ENCODE data around the gene AMBP.

AMBP gene

GRCh38 chr9:114112778-114113584 lies 34.9 kb upstream of the AMBP start:
- no peak for DNase-seq

DNA sequence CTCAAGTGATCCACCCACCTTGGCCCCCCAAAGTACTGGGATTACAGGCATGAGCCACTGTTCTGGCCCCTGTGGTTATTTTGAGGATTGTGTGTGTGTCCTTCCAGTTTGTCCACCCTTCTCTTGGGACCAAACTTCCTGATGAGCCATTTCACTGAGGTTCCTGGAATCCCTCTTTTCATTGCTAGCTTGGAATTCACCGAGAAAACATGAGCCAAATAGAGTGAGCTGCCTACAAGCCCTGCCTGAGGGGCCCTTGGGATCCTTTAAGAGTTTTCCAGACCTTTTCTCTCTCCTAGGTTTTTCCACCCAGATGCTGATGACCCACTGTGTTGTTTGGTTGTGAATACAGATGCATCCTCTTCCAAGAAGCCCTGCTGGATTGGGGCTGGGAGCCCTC lies 34.2 kb upstream of the AMBP start:
- no peak for DNase-seq

- DNase-seq = no peak
These were observed 32.1 kb upstream of the AMBP start for GRCh38 chr9:114110180-114110579.

DNA sequence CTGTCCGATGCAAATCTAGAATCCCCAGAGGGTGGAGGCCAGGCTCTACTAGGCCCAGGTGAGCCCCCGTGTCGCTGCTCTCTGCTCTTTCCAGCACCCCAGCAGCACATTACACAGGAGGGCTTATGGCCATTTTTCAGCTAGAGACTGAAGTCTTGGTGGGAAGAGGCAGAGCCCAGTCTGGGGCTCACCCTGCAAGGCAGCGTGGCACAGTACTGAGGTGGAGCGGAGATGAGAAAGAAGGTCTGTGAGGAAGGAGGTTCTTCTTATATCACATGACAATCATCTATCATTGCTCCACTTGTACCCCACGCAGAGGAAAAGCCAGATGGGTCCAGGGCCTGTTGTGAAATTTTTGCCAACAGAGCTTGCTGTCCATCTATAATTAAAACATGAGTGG lies 31.0 kb upstream of the AMBP start:
- no peak for DNase-seq

DNA sequence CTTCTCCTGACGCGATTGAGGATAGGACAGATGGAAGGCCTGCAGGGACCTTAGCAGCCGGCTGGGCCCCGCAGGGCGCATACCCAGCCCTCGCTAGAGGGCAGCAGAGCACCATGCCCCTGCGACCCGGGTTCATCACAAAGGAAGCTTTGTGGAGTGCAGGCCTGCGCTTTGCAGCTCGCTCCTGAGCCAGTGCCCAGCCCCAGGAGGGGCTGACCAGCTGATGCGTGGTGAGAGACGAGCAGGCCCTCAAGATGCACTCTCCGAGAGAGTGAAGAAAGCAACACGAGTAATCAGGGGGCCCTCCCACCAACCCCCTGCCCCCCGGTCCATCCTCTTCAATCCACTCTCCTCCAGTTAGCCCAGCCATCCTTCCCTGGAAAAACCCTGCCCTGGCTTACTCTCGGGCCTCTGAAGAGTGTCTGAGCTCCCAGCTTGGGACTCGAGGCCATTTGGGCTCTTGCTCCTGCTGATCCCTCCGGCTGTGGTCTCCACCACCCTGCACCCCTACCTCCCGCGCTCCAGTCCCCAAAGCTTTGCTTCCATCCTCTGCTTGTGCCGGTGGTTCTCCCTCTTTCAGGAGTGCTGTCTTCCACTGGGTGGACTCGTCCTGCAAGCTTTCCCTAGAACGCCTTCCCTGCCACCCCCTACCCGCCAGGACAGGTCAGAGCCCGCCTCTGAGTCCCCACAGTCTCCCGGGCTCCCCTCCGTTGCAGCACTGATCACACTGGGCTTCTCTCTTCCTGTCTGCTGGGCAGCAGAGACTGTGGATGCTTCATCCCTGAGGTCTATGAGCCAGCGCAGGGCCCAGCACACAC lies 30.1 kb upstream of the AMBP start:
- DNase-seq = peak; percentile 66

GRCh38 chr9:114107286-114108001 lies 29.3 kb upstream of the AMBP start:
- DNase-seq = no peak

DNA sequence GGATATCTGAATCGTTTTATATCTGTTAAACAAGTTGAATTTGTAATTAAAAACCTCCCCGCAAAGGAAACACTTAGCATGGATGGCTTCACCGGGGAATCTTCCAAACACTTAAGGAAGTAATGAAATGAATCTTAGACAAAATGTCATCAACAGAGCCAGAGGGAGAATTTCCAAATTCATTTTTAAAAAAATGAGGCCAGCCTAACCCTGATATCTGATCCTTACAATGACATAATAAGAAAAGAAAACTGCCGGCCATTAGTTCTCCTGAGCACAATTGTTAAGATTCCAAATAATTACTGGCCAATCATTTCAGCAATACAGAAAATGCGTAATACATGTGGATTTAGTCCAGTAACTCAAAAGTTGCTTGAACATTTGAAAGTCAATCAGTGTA lies 27.1 kb upstream of the AMBP start:
- no peak for DNase-seq

DNA sequence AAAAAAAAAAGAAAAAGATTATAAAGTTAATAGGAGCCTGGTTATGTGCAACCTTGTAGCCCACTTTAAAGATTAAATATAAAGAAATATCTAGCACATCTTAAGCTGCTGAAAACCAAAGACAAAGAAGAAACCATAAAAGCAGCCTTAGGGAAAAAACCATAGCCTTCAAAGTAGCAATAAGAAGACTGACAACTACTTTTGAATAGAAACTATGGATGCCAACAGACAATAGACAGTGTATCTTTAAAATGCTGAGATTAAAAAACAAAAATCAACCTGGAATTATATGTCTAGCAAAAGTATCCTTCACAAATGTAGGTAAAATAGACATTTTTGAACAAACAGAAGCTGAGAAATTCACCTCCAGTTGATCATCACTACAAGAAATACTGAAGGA lies 24.4 kb upstream of the AMBP start:
- DNase-seq = no peak

DNA sequence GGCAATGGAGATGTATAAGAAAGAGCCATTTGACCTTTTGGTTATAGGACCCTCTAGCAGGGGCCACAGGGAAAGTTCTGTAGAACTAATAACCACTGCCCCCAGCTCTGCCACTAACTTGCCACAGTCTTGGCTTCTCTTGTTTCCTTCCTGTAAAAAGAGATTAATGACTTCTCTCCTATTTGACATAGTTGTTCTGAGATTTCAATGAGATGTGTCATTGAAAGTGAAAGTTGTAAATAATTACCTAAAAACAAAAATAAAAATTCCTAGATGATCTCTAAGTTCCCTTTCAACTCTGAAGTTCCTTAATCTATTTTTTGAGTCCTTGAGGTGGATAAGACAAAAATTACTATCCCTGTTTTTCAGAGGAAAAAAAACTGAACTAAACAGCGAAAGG lies 22.4 kb upstream of the AMBP start:
- no peak for DNase-seq

DNA sequence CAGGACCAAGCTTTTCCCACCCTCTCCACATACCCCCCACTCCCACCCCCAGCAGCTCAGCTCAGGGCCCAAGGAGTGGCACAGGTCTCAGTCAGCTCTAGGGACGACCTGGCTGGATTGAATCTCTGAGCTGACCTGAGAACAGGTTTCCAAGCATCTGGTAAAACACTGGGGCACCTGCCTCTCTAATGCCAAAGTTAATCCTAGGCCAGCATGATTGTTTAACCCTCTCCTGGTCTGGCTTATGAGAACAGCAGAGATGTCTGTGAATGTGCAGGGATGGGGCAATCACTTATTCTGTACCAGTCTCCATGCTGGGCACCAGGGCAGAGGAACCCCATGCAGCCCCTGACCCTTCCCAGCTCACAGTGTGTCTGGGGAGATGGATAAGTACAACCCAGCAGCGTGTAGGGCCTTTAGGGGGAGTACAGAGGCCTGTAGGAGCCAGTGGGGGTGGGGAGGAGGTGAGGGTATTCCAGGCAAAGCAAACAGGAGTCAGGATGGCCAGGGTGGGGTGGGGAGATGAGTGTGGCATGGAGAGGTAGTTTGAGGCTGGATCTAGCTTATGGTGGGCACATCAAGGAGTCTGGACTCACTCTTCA lies 21.7 kb upstream of the AMBP start:
- no peak for DNase-seq

DNA sequence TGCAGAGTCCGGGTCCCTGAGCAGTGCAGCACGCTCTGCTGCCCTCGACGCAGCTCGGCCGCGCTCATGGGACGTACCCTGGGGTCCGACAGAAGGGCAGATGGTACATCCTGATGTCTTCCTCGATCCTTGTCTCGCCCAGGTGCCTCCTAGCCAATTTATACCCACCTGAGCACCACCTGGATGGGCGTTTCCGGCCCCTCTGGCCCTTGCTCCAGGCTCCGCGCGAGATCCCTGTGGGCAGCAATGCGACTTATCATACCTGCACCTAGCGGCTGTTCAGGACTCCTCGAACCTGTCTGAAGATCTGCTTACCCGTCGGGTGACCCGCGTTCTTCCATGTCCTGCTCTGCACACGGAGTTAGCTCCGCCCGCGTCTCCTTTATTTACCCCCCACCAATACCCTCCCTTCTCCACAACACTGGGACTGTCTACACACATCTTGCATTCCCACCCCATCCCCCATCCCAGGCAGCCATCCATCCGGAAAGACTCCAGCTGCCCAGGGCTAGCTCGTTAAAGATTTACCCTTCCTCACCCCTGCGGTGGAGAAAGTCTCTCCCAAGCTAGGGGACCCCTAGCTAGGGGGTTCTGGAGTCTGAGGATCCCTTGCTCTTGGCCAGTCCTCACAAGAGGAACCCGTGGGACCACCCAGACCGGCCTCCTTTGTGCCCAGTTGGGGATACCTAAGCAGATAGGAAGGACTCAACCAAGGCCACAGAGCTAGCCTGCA lies 21.0 kb upstream of the AMBP start, which contains the start of gene KIF12:
Gene KIF12 (minus strand): TSS at position 357 of the 733 bp plus-strand sequence. CDS start 16 bp downstream, at position 341.
- no peak for DNase-seq

DNA sequence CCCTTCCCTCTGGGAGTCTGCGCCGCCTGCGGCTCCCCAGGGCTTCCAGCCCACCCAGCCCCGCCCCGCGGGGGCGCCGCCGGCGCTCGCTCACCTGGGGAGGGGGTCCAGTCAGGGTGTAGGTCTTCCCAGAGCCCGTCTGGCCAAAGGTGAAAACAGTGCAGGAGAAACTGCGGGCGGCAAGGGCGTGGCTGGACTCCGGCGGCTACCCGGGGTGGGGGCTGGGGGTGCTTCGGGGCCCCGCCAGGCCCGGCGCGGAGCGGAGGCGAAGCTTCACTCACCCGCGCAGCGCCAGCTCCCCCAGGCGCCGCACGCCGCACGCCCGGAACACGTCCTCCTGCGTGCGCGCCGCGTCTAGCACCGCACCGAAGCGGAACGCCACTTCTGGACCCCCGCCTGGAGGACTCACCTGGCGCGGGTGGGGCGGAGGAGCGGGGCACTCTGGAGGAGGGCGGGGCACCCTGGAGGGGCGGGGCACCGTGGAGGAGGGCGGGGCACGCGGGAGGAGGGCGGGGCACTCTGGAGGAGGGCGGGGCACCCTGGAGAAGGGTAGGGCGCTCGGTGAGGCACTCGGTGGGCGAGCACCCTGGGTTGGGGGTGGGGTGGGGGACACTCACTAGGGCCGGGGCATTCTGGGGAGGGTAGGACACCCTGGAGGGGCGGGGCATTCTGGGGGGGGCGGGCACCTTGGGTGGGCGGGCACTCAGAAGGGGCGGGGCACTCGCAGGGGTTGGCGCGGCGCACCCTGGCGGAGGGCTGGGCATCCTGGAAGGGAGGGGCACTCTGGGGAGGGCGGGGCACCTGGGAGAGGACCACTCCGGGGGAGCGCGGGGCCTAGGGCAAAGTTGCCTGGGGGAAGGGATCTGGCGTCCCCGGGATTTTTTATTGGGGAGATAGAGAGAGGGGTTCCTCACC lies 20.2 kb upstream of the AMBP start:
- no peak for DNase-seq

- DNase-seq = no peak
These were observed 19.5 kb upstream of the AMBP start for GRCh38 chr9:114097613-114098020.

- no peak for DNase-seq
These were observed 18.9 kb upstream of the AMBP start for GRCh38 chr9:114096866-114097612.

GRCh38 chr9:114096041-114096511 lies 18.0 kb upstream of the AMBP start:
- DNase-seq = no peak

- DNase-seq = no peak
These were observed 16.9 kb upstream of the AMBP start for GRCh38 chr9:114094971-114095370.

- DNase-seq = no peak
These were observed 15.8 kb upstream of the AMBP start for GRCh38 chr9:114093761-114094505.

- DNase-seq = no peak
These were observed 15.0 kb upstream of the AMBP start for GRCh38 chr9:114093031-114093471.

GRCh38 chr9:114092336-114092735 lies 14.2 kb upstream of the AMBP start:
- no peak for DNase-seq

Measured in RPMI8226 (cell line).